HG02852 (cell line): Measurements from ENCODE around the gene IRGC.

Source experiments
- ATAC-seq: cut with Tn5 transposase; IDR thresholded peaks from one replicate; pipeline ENCODE4 v1.9.1; 2021; ENCODE audit warnings: mild to moderate bottlenecking, moderate library complexity; ENCODE audit not compliant: unreplicated experiment

Gene IRGC

GRCh38 chr19:43690444-43690843 is 25.4 kb upstream of the IRGC start:
- ATAC-seq = no peak

GRCh38 chr19:43690890-43691289 is 25.0 kb upstream of the IRGC start:
- no peak for ATAC-seq

DNA sequence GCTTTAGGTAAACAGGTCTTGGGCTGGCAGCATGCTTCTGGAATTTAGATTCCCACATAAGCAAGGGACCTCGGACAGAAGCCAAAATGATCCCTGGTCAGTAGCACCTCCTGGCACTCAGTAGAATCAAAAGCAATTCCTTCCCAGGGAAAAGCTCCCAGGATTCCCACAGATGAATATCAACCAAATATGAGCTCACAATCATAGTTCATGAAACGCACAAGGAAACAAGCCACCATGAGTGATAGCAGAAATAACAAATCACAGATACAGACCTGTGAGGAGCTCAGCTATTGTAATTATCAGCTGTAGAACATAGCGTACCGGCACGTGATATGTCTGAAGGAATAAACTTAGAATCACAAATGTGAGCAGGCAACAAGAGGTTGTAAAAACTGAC is 24.1 kb upstream of the IRGC start:
- no peak for ATAC-seq

DNA sequence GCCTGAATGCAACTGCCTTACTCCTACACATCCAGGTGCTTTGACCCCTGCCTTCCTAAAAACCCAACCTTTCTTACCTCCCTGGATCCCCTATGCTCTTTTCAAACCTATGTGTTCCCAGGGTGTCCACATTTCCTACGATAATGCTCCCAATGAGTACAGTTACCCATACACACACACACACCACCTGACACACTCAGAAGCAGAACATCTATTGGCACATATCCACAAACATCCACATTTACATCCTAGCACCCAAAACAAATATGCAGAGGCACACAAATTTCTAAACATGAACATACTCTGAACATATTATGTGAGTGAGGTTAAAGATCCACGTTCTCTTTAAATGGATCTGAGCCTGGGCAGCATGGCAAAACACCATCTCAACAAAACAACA is 23.5 kb upstream of the IRGC start:
- no peak for ATAC-seq

DNA sequence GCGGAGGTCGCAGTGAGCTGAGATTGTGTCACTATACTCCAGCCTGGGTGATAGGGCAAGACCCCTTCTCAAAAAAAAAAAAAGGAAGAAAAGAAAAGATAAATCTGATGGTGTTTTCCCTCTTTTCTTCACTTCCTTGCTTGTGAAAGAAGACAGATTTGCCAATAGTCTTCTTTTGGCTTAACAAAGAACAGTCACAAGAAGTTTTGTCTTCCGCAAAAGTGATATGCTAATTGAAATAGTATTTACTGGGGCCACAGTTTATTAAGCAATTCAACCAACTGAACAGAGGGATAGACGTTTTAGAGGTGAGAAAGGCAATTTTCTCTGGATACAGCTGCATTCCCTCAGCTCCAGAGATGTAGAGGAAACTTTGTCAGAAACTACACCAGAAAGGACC is 23.0 kb upstream of the IRGC start:
- no peak for ATAC-seq

DNA sequence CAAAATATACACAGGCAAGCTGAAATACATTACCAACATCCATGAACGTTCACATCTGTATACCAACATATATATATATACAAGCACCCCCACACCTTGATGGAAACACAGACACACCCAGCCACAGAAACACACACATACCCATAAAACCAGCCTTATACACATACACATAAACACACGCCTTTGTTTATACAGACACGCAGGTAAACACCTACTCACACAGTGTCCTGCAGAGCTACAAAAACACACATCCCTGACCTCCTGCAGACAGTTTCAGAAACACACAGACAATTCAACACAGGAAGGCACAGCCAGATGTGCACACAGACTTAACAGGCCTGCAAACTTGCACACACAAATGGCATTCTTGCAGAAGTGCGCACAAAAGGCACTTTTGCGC is 21.3 kb upstream of the IRGC start:
- ATAC-seq = no peak

DNA sequence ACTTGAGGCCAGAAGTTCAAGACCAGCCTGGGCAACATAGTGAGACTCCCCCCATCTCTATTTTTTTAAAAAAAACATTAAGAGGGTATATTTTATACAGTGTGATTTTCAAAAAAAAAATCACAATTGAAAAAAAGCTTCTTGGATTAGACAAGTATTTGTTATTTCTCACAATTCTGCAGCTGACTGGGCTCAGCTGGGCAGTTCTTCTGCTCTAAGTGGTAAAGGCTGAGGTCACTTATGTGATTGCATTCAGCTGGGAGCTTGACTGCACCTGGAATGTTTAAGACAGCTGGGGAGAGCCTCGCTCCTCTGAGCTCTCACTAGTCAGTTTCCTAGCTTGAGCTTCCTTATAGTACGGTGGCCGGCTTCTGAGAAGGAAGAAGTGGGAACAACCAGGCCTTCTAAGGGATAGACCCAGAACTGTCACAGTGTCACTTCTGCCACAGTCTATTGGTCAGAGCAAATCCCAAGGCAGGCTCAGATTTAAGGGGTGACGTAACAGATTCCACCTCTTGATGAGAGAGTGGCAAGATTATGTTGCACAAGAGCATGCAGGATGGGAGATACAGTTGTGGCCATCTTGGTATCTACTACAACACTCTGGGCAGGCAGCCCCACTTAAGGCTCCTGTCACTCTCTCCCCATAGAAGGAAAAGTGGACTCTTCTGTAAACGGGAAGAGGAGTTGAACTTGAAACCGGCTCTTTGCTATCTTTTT is 19.7 kb upstream of the IRGC start:
- ATAC-seq = no peak

DNA sequence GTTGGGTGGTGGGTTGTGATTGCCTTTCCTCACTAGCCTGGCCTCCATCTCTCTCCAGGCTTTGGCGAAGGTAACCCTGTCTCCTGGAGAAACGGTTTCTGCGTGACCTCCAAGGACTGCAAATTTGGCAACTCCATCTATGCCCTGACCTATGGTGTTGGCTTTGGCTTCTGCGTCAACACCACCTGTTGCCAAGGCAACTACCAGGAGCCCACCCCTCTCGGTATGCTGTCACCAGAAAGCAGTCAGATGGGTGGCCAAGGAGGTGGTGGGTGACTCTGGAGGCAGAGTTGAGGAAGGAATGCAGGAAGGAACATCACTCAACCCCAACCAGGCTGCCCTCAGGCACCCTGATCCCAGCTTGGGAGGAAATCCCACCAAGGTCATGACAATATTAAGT is 18.6 kb upstream of the IRGC start:
- no peak for ATAC-seq

- ATAC-seq = no peak
Measured at GRCh38 chr19:43699506-43700394, 16.1 kb upstream of the IRGC start.

GRCh38 chr19:43700395-43701000 is 15.4 kb upstream of the IRGC start:
- ATAC-seq = no peak

DNA sequence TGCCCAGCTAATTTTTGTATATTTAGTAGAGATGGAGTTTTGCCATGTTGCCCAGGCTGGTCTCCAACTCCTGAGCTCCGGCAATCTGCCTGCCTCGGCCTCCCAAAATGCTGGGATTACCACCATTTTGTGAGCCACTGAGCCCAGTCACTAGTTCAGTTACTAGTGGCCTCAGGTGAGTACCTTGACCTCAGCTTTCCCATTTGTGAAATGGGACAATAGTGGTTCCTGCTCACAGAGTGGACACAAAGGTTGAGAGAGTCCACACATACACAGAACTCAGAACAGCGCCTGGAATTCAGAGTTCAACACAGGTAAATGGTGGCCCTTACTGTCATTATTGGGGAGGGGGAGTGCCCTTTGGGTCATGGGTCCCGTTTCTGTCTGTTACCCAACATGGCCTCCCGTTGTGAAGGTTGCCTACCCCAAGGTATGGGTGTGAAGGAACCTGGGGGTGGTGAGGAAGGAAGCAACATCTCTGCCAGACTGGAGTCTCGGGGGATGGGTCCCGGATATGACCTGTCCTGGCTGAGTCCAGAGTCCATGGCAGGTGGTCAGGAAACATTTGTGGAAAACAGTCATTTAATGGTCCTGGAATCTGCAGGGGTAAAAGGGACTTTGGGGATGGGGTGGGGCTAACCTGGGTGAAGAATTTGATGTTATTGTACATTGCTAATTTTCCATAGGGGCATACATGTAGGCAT is 11.7 kb upstream of the IRGC start:
- ATAC-seq = no peak

- no peak for ATAC-seq
Measured at GRCh38 chr19:43705729-43706128, 10.1 kb upstream of the IRGC start.

DNA sequence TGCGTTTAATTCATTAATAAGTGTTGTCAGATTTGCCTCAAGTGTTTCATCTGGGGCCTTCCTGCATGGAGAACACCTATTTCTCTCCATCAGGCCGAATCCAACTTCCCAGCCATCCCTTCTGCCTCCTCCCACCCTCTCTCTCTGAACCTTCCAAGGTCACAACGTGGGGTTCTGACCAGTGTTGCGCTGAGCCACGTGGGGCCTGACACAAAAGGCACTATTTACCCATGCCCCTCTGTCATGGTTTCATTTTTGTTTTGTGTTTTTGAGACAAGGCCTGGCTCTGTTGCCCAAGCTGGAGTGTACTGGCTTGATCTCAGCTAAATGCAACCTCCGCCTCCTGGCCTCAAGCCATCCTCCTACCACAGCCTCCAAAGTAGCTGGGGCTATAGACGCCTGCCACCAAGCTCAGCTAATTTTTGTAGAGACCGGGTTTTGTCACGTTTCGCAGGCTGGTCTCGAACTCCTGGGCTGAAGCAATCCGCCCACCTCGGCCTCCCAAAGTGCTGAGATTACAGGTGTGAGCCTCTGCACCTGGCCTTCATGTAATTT is 8.6 kb upstream of the IRGC start:
- ATAC-seq = no peak

DNA sequence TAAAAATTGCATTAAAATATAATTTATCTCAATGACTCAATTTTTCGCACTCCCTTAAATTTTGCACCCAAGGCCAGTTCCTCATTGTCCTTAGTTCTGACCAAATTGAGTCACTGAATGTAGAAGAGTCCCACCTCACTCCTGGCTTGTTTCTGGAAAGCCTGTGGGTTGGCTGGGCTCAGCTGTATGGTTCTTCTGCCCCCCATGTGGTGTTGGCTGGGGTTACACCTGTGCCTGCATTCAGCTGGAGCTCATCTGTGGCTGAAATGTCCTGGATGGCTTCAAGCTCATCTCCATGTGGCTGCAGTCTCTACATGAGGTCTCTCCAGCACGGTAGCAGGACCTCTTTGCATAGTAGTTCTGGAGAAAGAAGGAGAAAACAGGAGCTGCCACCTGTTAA is 7.2 kb upstream of the IRGC start:
- ATAC-seq = no peak

DNA sequence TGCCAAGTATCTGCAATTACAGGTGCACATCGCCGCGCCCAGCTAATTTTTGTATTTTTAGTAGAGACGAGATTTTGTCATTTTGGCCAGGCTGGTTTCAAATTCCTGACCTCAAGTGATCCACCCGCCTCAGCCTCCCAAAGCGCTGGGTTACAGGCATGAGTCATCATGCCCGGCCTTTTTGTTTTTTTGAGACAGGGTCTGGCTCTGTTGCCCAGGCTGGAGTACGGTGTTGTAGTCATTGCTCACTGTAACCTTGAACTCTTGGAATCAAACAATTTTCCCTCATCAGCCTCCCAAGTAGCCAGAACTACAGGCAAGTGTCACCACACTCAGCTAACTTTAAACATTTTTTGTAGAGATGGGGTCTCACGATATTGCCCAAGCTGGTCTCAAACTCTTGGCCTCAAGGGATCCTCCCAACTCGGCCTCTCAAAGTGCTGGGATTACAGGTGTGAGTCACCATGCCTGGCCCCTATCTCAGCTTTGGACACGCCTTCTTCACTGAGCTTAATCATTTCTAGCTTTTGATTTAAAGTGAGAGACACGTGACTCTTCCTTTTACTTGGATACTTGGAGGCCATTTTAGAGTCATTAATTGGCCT is 4.0 kb upstream of the IRGC start:
- ATAC-seq = no peak

GRCh38 chr19:43713208-43713607 is 2.7 kb upstream of the IRGC start:
- ATAC-seq = no peak

DNA sequence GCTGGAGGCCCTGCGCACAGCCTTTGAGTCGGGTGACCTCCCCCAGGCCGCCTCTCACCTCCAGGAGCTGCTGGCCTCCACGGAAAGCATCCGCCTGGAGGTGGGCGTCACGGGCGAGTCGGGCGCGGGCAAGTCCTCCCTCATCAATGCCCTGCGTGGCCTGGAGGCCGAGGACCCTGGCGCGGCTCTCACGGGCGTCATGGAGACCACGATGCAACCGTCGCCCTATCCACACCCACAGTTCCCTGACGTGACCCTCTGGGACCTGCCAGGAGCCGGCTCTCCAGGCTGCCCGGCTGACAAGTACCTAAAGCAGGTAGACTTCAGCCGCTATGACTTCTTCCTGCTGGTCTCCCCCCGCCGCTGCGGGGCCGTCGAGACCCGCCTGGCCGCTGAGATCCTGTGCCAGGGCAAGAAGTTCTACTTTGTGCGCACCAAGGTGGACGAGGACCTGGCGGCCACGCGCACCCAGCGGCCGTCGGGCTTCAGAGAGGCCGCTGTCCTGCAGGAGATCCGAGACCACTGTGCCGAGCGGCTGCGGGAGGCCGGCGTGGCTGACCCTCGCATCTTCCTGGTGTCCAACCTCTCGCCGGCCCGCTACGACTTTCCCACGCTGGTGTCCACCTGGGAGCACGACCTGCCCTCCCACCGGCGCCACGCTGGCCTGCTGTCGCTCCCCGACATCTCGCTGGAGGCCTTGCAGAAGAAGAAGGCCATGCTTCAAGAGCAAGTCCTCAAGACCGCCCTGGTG is 2.9 kb downstream of the IRGC start:
- no peak for ATAC-seq

GRCh38 chr19:43719378-43719868 is 3.5 kb downstream of the IRGC start:
- no peak for ATAC-seq

DNA sequence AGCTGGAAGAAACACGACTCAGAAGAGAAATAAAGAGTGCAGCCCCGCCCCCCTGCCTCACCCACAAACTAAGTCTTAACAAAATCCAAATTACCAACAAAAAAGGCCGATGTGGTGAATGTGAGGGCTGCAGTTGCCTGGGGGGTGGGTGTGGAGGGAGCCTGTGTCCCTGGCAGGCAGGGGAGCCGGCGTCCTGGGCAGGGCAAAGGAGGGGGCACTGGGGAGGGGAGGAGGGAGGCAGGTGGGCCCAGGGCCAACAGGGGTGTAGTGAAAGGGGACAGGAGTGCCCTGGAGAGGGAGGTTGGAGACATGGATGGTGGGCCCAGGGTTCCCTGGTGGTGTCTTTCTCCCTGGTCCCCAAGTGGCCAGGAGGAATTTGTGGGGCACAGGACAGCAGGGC is 4.0 kb downstream of the IRGC start:
- ATAC-seq = no peak

GRCh38 chr19:43720936-43721335 is 5.1 kb downstream of the IRGC start:
- ATAC-seq = no peak
